AG04450 (cell line): ENCODE data around the gene CENPT. TPM values are rescaled to one million over a fixed set of nuclear protein-coding genes. Genes with fewer than 3 reads are reported as not detected.
"Not testable (repeated sequence)": the region's sequence is repeated elsewhere in the genome, so short reads cannot be mapped to it uniquely, and the experiment has no call there.

Experiments
- CTCF ChIA-PET: fragments of 300-600, 350-600 bp; formaldehyde crosslinking; extraction: SDS; loops from one replicate; lab custom pipeline; 2022; ENCODE audit warnings: antibody characterized with exemption, inconsistent platforms; lab: Charles Lee
- POLR2A ChIA-PET: fragments of 350-600 bp; formaldehyde crosslinking; extraction: SDS; loops from one replicate; lab custom pipeline; 2021; ENCODE audit warnings: antibody characterized with exemption, inconsistent platforms; lab: Yijun Ruan, JAX
- DNase-seq: peaks from one replicate; pipeline ENCODE4 v3.0.0-alpha.2; 2011; ENCODE audit warnings: low read depth, low spot score
- H3K27ac ChIP-seq: one replicate; pipeline ENCODE4 v1.5.1; 2012; ENCODE audit warnings: low read depth, low read length, control low read depth
- H3K27me3 ChIP-seq: one replicate; pipeline ENCODE4 v1.6.0; 2012; ENCODE audit warnings: low read length; ENCODE audit not compliant: control insufficient read depth, insufficient read depth
- H3K4me3 ChIP-seq: 2 replicates; pipeline ENCODE4 v1.5.1; 2011; ENCODE audit warnings: mild to moderate bottlenecking, low read depth, low read length, control low read depth
- H3K9me3 ChIP-seq: 2 replicates; pipeline ENCODE4 v1.5.1; 2012; ENCODE audit warnings: low read length; ENCODE audit not compliant: control insufficient read depth, insufficient read depth
- CTCF ChIP-seq: IDR thresholded peaks from 2 replicates; pipeline ENCODE4 v1.5.1; 2011; ENCODE audit warnings: low read depth, low read length, control low read depth, inconsistent platforms
- polyA plus RNA-seq: library from polyadenylated mRNA; depleted of rRNA; stranded (reverse); fragments of >200 nt; gene quantifications from 2 replicates; pipeline ENCODE4 v1.2.3, GENCODE V29; 2011

Gene CENPT
- polyA plus RNA-seq, 1 experiment = 17.9 TPM

- no peak overlapping the region for H3K4me3 ChIP-seq
- DNase-seq = no peak
- no peak for TF ChIP-seq CTCF
- CTCF ChIA-PET = no interaction called here
- H3K9me3 ChIP-seq = no peaks in the 10 kb centered on the region; the same call in 1 of the 2 replicates
- no peaks in the 10 kb centered on the region for H3K27me3 ChIP-seq
- H3K27ac ChIP-seq = no peak overlapping the region
- POLR2A ChIA-PET = no interaction called here
Measured at GRCh38 chr16:67868290-67868689, 20.8 kb upstream of the CENPT start.

GRCh38 chr16:67865318-67865717 is 17.8 kb upstream of the CENPT start:
- Histone ChIP-seq H3K27ac (no peak overlapping the region), H3K4me3 (no peak overlapping the region), H3K9me3 (no peaks in the 10 kb centered on the region), H3K27me3 (no peaks in the 10 kb centered on the region)
- no peak for DNase-seq
- TF ChIP-seq CTCF = peak; percentile 44
- ChIA-PET POLR2A (interaction anchor here (0.6 to 1.0 kb wide), 2 partner anchors 21 to 49 kb away, joined by 4 to 6 read pairs; no protein-coding TSS in a partner anchor), CTCF (interaction anchor here (0.6 to 1.0 kb wide), 3 partner anchors 14 to 193 kb away, joined by 3 to 5 read pairs (median 3); no protein-coding TSS in a partner anchor)

- CTCF ChIA-PET = no interaction called here
Measured at GRCh38 chr16:67864594-67864993, 17.1 kb upstream of the CENPT start.

GRCh38 chr16:67864044-67864443 is 16.6 kb upstream of the CENPT start:
- POLR2A ChIA-PET, H3K27ac ChIP-seq, H3K27me3 ChIP-seq, H3K9me3 ChIP-seq, DNase-seq, H3K4me3 ChIP-seq: not testable (repeated sequence)
- CTCF ChIA-PET = interaction anchor here (1.0 kb wide), 1 partner anchor 343 kb away, joined by 3 read pairs; no protein-coding TSS in a partner anchor

More at GRCh38 chr16:67864594-67864993, 17.1 kb upstream of the CENPT start:
- no peak for TF ChIP-seq CTCF
- Histone ChIP-seq H3K9me3 (no peaks in the 10 kb centered on the region), H3K4me3 (no peak overlapping the region), H3K27ac (no peak overlapping the region), H3K27me3 (no peaks in the 10 kb centered on the region)
- POLR2A ChIA-PET = no interaction called here
- no peak for DNase-seq

GRCh38 chr16:67862623-67863583 is 15.4 kb upstream of the CENPT start:
- no peaks in the 10 kb centered on the region for H3K9me3 ChIP-seq

More at GRCh38 chr16:67862623-67863583, 15.4 kb upstream of the CENPT start:
- no peak for DNase-seq
- no peaks in the 10 kb centered on the region for H3K27me3 ChIP-seq
- H3K4me3 ChIP-seq = no peak overlapping the region
- ChIA-PET POLR2A (interaction anchor here (0.6 to 1.3 kb wide), 3 partner anchors 9 to 26 kb away, joined by 3 read pairs; no protein-coding TSS in a partner anchor), CTCF (interaction anchor here (1.0 to 1.7 kb wide), 3 partner anchors 46 to 342 kb away, joined by 3 to 7 read pairs (median 4); no protein-coding TSS in a partner anchor)
- no peak for TF ChIP-seq CTCF
- H3K27ac ChIP-seq = peak overlapping the region; percentile 47
